Colon (tissue), 2 donors: ENCODE data around the gene HLX.

Experiments
- FAIRE-seq: peaks from 2 replicates; lab custom pipeline; 2012; peaks lifted over from hg19 to GRCh38; lab: Jason Lieb, UNC
- donor health status: control.
- donor health status: control.

Gene HLX

GRCh38 chr1:220879076-220879508 is at the start of gene HLX:
HLX (plus strand) TSS chr1:220879443; CDS start chr1:220879858, 415 bp downstream.
- no peak for FAIRE-seq

GRCh38 chr1:220833436-220833835 is 45.8 kb upstream of the HLX start:
- FAIRE-seq: no peak

- FAIRE-seq: no peak
These were observed 44.9 kb upstream of the HLX start for GRCh38 chr1:220834155-220834870.

DNA sequence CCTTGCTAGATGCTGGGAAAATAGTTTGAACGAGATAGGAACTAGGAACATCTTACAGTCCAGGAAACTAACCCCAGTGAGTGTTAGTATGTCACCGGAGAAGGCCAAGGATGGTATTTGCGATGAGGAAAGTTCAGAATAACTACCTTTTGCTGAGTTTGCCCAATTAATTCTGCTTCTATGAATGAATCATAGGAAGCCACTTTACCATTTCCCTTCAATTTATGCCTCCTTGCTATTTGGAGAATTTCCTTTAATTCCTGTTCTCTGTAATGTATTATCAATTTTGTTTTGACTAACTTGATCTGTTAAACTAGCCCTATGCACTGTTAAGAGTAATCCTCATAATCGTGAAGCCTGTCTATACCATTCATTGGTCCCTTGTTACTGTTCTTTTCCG is 40.7 kb upstream of the HLX start:
- no peak for FAIRE-seq

- no peak for FAIRE-seq
These were observed 39.8 kb upstream of the HLX start for GRCh38 chr1:220839474-220839873.

DNA sequence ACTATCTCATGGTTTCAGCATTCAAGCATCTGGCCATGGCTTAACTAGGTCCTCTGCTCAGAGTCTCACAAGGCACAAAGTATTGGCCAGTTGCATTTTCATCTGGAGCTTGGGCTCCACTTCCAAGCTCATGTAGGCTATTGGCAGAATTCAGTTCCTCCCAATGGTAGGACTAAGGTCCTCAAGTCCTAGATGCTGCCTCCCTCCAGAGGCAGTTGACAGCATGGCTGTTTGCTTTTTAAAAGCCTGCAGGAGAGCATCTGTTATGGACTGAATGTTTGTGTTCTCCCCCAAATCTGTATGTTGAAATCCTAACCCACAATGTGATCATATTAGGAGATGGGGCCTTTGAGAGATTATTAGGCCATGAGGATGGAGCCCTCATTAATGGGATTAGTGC is 38.0 kb upstream of the HLX start:
- no peak for FAIRE-seq

GRCh38 chr1:220843481-220844011 is 35.7 kb upstream of the HLX start:
- no peak for FAIRE-seq

DNA sequence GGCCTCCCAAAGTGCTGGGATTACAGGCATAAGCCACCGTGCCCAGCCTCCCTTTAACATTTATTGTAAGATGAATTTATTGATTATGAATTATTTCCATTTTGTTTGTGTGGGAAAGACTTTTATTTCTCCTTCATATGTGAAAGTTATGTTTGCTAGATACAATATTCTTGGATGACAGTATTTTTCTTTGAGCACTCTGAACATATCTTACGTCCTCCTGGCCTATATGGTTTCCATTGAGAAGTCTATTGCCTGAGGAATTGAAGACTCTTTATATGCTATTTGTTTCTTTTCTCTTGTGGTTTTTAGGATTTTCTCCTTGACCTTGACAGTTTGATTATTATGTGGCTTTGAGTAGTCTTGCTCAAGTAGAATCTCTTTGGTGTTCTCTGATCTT is 26.8 kb upstream of the HLX start:
- no peak for FAIRE-seq

- no peak for FAIRE-seq
These were observed 6.9 kb upstream of the HLX start for GRCh38 chr1:220872296-220872695.

- no peak for FAIRE-seq
These were observed 6.2 kb upstream of the HLX start for GRCh38 chr1:220873087-220873486.

DNA sequence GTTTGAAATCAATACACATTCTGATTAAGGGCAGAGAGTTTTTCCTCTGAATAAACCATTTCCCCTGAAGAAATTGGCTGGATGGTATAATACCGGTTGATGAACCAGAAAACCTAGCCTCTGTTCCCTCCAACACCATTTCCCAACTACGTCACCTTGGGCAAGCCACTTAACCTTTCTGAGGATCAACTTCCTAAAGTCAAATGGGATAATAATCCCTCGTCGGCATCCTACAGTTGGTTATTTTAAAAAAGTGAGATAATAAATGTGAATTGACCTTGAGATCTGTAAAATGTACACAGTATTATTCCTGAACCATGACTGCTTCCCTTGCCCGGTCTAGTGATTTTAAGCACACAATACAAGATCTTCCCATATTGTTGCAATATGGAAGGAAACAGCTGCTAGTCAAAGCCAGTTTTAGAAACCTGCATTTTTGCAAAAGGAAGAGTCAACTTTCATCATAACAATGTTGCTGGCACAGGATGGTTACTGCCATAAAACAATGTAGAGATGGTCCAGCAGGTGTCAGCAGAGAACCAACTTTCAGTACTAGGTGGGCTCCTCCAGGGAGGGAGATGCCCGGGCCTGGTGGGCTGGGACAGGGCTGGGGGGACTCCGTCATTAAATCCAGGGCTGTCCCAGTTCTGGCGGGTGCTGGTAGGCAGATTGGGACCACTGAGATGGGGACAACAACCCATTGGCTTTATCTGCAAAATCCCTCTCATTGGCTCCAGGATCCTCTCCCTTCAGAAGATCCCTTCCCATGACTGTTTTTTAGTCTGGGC is 5.2 kb upstream of the HLX start:
- no peak for FAIRE-seq

- no peak for FAIRE-seq
These were observed 4.0 kb upstream of the HLX start for GRCh38 chr1:220875260-220875659.

- no peak for FAIRE-seq
These were observed 2.5 kb upstream of the HLX start for GRCh38 chr1:220876511-220877376.

GRCh38 chr1:220877377-220878095 is 1.7 kb upstream of the HLX start:
- FAIRE-seq: no peak

GRCh38 chr1:220878191-220879075 is 810 bp upstream of the HLX start:
- no peak for FAIRE-seq

DNA sequence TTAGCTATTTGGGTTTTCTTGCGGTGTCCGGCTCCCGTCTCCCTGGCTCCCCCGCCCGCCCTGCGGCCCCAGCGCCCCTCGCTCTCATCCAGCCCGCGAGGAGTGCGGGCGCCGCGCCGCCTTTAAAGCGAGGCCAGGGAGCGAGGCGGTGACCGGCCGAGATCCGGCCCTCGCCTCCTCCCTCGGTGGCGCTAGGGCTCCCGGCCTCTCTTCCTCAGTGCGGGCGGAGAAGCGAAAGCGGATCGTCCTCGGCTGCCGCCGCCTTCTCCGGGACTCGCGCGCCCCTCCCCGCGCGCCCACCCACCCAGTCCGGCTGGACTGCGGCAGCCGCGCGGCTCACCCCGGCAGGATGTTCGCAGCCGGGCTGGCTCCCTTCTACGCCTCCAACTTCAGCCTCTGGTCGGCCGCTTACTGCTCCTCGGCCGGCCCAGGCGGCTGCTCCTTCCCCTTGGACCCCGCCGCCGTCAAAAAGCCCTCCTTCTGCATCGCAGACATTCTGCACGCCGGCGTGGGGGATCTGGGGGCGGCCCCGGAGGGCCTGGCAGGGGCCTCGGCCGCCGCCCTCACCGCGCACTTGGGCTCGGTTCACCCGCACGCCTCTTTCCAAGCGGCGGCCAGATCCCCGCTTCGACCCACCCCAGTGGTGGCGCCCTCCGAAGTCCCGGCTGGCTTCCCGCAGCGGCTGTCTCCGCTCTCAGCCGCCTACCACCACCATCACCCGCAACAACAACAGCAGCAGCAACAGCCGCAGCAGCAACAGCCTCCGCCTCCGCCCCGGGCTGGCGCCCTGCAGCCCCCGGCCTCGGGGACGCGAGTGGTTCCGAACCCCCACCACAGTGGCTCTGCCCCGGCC is 492 bp downstream of the HLX start:
- FAIRE-seq: no peak

GRCh38 chr1:220880362-220880670 is 1.1 kb downstream of the HLX start:
- no peak for FAIRE-seq

DNA sequence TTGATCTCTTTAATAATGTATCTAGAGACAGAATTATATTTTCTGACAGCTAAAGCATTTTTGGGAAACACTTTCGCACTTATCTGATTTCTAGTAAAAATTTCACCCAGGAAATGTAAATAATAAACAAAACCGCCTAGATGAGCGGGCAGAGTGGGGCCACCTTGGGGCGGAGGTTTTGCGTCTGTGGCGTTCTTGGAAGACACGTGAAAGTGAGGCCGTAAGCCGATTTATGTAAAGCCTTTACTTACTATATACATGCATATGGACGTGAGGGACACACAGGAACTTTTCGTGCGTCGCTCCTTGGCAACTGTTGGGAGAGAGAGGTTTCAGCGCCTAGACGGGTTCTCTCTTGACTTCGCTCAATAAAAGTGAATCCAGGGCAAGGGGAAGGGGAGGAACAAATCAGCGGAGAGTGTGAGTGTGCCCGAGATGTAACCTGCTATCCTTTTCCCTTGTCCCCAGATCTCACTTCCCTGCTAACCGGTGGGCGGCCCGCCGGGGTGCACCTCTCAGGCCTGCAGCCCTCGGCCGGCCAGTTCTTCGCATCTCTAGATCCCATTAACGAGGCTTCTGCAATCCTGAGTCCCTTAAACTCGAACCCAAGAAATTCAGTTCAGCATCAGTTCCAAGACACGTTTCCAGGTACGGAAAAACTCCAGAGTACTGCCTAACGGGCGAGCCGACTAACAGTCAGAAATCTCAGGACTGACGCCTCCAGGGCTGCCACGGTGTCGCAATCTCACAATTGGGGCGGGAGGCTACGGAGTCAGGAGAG is 1.7 kb downstream of the HLX start:
- no peak for FAIRE-seq
